Activated CD4-positive, alpha-beta T cell treated with anti-CD3 and anti-CD28 coated beads, Interleukin-10, Interleukin-2, amounts not matched to agents 100 ng/mL and 50 ng/mL, durations not matched to agents 16 hours and 8 hours (primary cell): Measurements from ENCODE around the gene KIAA1549.
"Not testable (repeated sequence)": the region's sequence is repeated elsewhere in the genome, so short reads cannot be mapped to it uniquely, and the experiment has no call there.

ENCODE experiments used
- DNase-seq: peaks from one replicate; pipeline ENCODE4 v3.0.0-alpha.2; 2020

Gene KIAA1549

DNA sequence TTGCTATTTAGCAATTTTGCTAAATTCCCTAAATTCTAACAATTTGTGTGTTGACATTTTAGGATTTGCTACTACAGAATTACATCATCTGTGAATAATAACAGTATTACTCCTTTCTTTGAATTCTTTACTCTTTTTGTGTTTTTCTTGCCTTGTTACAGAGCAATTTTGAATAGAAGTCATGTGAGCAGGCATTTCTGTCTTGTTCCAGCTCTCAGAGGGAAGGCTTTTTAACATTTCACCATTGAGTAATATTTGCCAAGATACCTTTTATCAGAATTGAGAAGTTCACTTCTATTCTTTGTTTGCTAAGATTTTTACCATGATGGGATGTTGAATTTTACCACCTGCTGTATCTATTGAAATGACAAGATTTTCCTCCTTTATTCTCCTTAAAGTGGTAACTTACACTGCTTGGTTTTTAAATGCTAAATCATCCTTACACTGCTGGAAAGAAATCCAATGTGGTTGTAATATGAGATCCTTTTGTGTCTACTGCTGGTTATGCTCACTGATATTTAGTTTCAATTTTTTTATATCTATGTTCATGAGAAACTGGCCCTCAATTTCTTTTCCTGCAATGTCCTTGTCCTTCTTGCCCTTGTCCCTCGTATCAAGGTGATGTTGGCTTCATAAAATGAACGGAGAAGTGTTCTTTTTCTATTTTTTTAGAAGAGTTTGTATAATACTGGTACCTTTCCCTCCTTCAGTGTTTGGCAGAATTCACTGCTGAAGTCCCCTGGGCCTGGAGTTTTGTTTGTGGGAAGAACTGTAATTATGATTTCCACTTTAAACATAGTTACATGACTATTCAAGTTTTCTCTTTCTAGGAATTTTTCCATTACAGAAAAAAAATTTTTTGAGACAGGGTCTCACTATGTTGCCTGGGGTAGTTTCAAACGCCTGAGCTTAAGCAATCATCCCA lies 132.9 kb downstream of the KIAA1549 start:
- no peak for DNase-seq

DNA sequence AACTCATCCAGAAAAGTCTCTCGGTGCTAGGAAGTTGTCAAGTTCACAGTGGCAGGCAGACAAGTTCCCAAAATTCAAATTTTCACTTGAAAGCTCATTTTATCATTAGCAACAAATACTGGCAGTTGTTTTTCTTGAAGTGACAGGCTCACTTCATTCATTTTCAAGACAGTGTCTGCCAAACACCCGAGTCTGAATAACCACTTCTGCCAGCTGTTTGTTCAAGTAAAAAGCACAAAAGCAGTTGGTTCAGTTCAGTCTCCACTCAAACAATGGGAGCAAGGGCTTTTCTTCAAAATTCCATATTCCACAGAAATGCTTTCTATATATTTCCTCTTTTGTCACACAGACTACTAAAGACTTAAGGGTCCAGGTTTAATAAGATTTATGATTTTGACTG lies 135.5 kb downstream of the KIAA1549 start:
- no peak for DNase-seq

DNA sequence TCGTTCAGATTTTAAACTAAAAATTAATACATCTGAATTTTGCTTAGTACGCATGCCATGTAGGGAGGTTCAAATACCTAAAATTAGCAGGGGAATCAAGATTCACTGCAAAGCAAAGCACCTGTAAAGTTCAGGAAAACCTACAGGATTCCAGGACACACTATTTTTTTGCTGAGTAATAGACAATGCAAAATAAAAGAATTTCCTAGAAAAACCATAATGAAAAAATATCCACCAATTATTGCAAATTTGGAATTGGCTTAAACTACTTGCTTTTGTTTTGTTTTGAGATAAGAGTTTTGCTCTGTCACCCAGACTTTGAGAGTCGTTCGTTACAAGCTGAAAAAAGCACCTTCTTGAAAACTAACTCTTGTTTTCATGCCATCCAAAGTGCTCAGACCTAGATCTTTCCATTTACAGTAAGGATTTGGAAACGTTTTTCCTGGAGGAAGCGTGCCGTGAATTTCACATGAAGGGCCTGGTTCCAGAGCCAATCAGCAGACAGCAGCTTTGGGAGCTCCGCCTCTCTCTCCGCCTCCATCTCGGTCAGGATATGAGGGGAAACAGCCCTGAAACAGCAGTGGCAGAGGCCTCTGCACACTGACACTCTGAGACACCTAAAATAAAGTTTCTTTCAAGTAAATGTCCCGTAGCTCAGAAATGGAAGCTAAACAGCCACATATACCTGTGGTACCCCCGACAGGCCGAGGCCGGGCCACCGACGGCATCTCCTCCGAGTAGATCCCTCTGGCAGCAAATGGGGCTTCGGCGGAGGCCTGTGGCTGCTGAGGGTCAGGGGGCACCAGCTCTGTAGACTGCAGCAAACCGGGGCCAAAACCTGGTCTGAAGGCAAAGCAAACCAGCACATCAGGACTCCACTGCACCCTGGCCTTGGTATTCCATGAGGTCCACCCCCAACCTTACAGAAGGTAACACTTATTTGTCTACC lies 137.3 kb downstream of the KIAA1549 start:
- DNase-seq: no peak

DNA sequence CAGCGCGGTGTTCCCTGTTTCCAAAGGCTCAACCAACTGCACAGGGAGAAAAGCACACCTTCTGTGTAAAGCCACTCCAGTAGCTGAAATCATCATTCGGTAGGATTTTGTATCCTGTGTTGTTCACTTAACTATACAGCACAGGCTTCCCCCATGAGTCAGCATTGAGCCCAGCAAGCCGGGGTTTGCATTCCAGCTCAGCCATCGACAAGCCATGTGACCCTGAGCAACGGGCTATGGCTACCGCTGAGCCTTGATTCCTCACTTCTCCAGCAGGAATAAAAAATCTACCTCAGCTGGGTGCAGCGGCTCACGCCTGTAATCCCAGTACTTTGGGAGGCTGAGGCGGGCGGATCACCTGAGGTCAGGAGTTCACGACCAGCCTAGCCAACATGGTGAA lies 139.1 kb downstream of the KIAA1549 start:
- no peak for DNase-seq

DNA sequence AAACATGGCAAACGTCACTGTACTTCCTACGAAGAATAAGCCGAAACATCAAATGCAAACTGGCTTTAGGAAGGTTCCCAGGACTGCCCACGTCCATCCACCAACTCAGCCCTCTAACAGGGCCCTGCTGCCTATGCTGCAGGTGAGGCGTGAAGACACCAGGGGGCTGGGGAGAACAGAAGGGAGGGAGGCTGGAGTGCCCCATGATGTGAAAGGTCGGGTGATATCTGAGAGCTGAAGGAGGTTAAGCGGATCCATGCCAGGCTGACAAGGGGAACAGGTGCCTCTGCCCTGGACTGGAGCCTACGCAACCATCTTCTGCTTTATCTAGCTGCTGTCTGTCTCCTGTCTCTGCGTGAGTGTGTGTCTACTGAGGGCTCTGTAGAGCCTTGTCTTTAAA lies 143.0 kb downstream of the KIAA1549 start:
- no peak for DNase-seq

DNA sequence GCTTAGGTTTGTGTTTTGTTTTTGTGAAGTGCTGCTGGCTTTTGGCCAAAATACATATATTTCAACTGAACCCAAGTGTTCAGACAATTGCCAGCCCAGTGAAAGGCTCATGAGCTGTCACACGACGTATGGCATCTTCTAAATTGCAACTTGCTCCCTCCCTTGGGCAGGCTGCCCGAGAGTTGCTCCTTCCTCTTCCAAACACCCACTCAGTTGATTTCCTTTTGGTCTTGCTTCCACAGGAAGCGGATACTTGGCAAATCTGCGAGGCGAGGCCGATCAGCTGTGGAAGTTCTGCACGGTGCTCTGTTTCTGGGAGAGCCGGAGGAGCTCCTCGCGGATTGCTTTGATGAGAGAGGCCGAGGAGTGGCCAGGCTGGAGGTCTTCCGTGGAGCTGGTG lies 143.6 kb downstream of the KIAA1549 start:
- no peak for DNase-seq

DNA sequence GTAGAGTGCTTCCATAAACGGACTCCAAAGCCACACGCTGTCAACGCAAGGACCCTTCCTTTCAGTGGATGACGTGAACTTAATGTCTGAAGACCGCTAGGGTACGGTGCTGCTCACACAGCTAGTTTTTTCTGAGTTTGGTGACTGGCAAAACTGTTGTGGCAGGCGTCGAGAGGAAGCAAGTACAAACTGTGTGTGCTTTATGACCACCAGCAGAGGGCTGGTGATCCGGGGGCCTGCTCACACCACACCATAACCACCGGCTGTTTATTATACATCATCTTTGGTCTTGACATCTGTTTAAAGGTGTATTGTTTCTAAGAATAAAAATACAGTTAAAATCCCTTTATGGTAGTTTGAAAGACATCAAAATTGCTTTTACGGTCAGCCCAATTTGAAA lies 146.1 kb downstream of the KIAA1549 start:
- no peak for DNase-seq

DNA sequence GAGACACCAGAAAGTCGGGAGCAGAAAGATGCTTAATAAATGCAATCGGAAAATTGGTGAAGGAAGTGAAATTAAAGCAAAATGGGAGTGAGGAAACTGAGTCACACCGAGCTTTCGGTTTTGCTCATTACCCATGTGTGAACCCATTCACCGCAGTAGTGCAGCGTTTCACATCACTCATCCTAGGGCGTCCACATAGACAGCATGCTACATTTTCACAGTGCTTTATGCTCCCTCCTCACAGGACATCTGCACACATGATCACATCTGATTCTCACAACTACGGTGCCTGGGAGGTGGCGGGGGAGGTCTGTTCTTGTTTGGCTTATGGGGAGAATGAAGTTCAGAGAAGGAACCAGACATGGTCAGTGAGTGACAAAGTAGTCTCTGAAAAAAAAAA lies 146.6 kb downstream of the KIAA1549 start:
- peak; percentile 88 for DNase-seq

DNA sequence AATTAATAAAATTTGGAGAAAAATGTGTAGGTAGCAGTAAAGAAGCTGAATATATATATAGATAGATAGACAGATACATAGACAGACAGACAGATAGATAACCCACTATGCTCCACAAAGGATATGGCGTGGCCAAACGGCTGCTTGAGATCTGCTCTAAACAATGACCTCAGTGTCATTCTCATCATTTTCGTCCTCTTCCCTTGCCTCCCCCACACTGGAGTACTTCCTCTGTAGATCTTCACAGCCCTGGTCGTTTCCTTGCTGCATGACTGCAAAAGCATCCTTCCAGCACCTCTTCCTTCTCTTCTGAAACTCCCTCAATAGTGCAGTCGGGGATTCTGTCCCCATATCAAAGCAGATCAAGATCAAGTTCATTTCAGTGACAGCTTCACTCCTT lies 147.6 kb downstream of the KIAA1549 start:
- DNase-seq: peak; percentile 43

DNA sequence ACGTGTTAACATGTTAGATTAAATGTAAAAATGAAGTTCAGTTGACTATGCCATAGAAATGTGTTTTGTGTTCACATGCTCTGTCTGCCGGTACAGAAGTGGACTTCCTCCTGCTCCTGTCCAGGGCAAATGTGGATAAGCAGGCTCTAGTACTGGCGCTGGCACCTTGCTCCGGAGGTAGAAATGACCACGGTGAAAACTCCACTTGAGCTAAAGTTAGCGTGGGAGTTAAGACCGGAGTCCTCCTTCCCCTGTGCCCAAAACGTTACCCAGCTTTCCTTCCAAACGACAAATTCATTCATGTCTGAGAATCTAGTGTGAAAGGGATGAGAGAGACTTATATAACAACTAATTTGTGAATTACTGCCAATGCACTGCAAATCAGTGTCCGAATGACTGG lies 148.2 kb downstream of the KIAA1549 start:
- no peak for DNase-seq

DNA sequence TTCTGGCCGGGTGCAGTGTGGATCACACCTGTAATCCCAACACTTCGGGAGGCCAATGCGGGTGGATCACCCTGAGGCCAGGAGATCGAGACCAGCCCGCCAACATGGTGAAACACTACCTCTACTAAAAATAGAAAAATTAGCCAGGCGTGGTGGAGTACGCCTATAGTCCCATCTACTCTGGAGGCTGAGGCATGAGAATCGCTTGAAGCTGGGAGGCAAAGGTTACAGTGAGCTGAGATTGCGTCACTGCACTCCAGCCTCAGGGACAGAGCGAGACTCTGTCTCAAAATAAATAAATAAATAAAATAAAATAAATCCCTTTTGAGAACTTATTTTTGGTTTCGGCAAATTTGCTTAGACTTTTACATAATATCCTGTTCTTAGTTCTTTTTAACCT lies 151.9 kb downstream of the KIAA1549 start:
- no peak for DNase-seq

DNA sequence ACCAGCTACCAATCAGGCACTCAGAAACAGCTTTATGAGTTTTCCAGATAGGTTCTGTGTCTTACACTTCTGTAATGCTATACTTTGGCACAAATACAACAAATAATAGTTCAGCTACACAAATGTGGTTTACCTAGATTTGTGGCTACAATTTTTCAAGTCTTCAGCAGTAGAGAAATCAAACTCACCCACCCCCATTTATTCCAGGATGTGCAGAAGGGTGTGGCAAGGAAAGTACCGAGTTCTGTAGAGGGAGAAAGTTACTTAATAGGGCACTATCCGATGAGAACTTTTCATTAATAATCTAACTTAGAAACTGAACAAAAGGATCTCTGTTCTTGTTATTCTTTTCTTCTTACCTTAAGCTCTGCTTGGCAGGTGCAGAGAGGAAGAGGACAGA lies 152.9 kb downstream of the KIAA1549 start:
- DNase-seq: no peak

DNA sequence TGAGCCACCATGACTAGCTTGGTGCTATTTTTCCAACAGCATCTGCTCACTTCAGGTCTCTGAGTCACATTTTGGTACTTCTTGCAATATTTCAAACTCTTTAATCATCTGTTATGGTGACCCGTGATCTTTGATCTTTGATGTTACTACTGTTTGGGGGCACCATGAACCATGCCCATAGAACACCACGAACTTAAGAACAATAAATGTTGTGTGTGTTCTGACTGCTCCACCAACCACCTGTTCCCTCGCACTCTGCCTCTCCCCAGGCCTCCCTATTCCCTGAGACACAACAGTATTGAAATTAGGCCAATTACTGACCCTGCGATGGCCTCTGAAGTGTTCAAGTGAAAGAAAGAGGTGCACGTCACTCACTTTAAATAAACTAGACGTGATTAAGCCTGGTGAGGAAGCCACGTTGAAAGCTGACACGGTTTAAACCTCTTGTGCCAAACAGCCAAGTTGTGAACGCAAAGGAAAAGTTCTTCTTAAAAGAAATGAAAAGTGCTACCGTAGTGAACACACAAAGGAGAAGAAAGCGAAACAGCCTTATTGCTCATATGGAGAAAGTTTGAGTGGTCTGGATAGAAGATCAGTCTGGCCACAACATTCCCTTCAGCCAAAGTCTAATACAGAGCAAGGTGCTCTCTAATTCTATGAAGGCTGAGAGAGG lies 156.0 kb downstream of the KIAA1549 start:
- DNase-seq: peak; percentile 45

DNA sequence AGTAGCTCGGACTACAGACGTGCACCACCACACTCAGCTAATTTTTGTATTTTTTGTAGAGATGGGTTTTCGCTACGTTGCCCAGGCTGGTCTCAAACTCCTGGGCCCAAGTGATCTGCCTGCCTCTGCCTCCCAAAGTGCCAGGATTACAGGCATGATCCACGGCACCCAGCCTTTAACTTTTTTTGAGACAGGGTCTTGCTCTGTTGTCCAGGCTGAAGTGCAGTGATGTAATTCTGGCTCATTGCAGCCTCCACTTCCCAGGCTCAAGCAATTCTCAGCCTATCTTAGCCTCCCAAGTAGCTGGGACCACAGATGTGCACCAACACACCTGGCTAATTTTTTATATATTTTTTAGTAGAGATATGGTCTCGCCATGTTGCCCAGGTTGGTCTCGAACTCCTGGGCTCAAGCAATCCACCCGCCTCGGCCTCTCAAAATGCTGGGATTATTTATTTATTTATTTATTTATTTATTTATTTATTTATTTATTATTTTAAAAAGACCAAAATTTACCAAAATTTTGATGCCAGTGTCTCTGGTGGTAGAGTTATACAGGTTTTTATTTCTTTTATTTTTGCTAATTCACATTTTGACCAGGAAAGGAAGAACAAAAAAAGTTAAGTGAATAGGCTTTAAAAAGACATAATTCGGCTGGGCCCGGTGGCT lies 158.2 kb downstream of the KIAA1549 start:
- no peak for DNase-seq

DNA sequence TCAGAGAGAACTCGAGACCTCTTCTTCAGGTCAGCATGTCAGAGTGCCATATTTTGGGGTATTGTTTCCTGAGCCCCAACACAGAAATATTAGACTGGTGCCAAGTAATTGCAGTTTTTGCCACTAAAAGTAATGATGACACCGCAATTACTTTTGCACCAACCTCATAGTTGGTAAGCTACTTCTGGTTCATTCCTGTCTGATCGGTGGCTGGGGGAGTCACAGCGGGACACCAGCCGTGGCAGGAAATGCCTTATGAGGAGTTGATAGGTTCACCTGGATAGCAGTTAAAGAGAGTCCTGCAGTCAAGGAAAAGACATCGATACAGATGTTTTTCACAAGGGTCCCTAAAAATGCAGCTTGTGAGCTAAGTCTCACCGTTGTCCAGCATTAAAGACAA lies 159.3 kb downstream of the KIAA1549 start:
- DNase-seq: no peak

DNA sequence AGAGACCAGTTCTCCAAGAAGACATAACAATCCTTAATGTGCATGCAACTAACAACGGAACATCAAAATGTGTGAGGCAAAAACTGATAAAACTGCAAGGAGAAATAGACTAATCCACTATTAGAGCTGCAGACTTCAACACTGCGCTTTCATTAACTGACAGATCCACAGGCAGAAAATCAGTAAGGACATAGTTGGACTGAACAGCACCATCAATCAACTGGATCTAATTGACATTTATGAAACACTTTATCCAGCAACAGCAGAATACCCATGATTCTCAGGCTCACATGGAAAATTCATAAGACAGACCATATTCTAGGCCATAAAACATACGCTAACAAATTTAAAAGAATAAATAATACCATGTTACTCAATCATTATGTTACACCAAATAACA lies 161.6 kb downstream of the KIAA1549 start:
- DNase-seq: no peak

DNA sequence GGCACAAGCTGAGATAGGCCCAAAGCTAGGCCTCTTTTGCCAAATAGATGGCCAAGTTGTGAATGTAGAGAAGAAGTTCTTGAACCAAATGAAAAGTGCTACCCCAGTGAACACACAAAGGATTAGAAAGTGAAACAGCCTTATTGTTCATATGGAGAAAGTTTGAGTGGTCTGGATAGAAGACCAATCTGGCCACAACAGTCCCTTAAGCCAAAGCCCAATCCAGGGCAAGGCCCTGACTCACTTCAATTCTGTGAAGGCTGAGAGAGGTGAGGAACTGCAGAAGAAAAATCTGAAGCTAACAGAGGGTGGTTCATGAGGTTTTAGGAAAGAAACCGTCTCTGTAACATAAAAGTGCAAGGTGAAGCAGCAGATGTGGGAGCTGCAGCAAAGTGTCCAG lies 164.5 kb downstream of the KIAA1549 start:
- DNase-seq: peak; percentile 40

DNA sequence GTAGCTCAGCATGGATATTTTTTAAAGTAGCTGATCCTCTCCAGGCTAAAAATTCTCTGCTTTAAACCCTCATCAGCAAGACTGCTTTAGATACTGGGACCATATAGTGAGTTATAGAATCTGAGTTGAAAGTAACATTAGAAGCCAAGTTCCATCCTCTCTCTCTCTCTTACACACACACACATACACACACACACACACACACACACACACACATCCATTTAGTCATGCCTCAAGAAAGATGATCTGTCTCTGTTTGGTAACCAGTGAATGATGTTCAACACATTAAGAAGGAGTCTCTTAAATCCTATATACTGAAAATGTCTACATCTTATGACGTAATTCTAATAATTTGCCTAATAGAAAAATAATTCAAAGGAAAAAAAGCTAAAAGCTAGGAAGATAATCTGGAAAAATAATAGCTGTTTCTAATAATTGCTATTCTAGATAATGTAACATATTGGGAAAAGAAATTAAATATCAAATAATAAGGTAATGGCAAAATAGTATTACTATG lies 166.3 kb downstream of the KIAA1549 start:
- no peak for DNase-seq

DNA sequence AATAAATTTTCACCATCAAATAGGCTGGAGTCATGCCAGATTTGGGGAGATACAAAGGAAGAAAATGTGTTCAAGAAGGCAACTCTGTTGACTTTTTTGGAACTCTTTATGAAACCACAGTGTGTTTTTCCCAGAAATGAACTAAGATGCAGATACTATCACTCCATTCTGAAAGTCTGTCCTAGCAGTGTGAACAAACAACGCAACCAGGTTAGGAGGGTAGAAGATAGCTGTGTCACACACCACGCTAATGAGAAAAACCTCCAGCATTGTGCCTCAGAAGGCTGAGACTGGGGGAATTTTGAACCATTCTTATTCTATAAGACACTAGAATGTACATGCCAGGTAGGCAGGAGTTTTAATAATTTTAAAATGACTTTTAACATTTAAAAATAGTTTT lies 167.2 kb downstream of the KIAA1549 start:
- peak; percentile 54 for DNase-seq

DNA sequence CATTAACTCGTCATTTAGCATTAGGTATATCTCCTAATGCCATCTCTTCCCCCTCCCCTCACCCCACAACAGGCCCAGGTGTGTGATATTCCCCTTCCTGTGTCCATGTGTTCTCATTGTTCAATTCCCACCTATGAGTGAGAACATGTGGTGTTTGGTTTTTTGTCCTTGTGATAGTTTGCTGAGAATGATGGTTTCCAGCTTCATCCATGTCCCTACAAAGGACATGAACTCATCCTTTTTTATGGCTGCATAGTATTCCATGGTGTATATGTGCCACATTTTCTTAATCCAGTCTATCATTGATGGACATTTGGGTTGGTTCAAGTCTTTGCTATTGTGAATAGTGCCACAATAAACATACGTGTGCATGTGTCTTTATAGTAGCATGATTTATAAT lies 169.9 kb downstream of the KIAA1549 start:
- DNase-seq: not testable (repeated sequence)

DNA sequence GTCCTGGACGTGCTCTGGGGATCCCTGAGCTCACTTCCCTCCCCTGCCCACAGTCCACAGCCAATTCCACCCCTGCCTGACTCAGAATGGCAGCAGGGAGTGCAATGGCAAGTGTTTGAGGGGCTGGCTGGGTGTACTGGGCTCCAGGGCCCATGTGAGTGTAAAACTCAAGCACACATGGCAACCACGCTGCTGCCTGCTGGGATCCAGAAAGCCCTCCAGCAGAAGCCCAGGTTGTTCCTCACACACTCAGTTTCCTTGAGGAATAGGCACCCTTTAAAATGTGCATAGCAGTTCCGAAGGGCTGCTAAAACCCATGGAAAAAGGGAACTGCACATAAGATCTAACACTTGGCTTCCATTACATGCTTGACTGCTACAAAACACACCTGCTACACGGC lies 171.8 kb downstream of the KIAA1549 start:
- DNase-seq: no peak

DNA sequence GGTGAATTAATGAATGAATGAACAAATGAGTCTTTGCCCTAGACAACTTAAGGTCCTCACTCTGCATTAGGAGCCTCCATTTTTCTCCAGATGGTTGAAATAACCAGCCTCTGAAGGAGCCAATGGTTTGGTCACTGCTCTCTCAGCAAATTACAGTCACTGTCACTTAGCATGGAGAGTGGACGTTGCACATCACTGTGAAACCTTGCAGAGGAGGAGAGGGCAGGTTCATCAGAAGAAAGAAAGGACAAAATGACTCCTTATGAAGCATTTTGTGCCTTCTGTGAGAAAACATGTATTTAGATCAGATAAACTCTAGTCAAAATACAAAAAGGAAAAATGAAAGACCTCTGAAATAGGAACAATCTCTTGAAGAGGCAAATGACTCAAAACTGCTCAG lies 176.6 kb downstream of the KIAA1549 start:
- DNase-seq: peak; percentile 11
